ENCODE measurements around the gene THEM4. TPM values are rescaled to one million over a fixed set of nuclear protein-coding genes. Genes with fewer than 3 reads are reported as not detected.
"Not testable (repeated sequence)": the region's sequence is repeated elsewhere in the genome, so short reads cannot be mapped to it uniquely, and the experiment has no call there.

The THEM4 gene
- total RNA-seq, 2 experiments from 2014 or later = 20.1 to 22.0 TPM

GRCh38 chr1:151923422-151923821 lies 14.1 kb upstream of the THEM4 start:
- Mint-ChIP-seq H3K4me1 (ENCODE audit: low read depth) (peaks cover 12% of the 10 kb centered on the region), H3K27ac (no peak overlapping the region), H3K36me3 (ENCODE audit: low read depth) (no peaks in the 10 kb centered on the region), H3K27me3 (ENCODE audit: low read depth) (no peaks in the 10 kb centered on the region), H3K9me3 (no peaks in the 10 kb centered on the region), H3K4me3 (no peak overlapping the region)
- CTCF ChIA-PET = interaction anchor here (0.7 to 2.0 kb wide), 3 partner anchors 10 to 33 kb away, joined by 3 to 5 read pairs (median 5); no protein-coding TSS in a partner anchor
- intact Hi-C loops (cut with micrococcal nuclease) = no loop called here
- no peak for DNase-seq

GRCh38 chr1:151920149-151920548 lies 10.8 kb upstream of the THEM4 start:
- Mint-ChIP-seq H3K36me3 (ENCODE audit: low read depth) (no peaks in the 10 kb centered on the region), H3K4me1 (ENCODE audit: low read depth) (peaks cover 5% of the 10 kb centered on the region), H3K9me3 (no peaks in the 10 kb centered on the region), H3K27me3 (ENCODE audit: low read depth) (no peaks in the 10 kb centered on the region), H3K27ac (peak overlapping the region; percentile 68), H3K4me3 (no peak overlapping the region)
- intact Hi-C loops (cut with micrococcal nuclease) = no loop called here
- CTCF ChIA-PET = interaction anchor here (0.7 to 2.5 kb wide), 7 partner anchors 10 to 83 kb away, joined by 3 to 9 read pairs (median 3); no protein-coding TSS in a partner anchor
- no peak for DNase-seq

GRCh38 chr1:151918819-151919610 lies 9.7 kb upstream of the THEM4 start:
- Mint-ChIP-seq H3K4me1 (ENCODE audit: low read depth) (peaks cover 2% of the 10 kb centered on the region), H3K27ac (no peak overlapping the region), H3K9me3 (no peaks in the 10 kb centered on the region), H3K4me3 (no peak overlapping the region), H3K27me3 (ENCODE audit: low read depth) (no peaks in the 10 kb centered on the region), H3K36me3 (ENCODE audit: low read depth) (no peaks in the 10 kb centered on the region)
- intact Hi-C loops (cut with micrococcal nuclease) = no loop called here
- CTCF ChIA-PET = interaction anchor here (1.2 kb wide), 1 partner anchor 35 kb away, joined by 3 read pairs; no protein-coding TSS in a partner anchor
- no peak for DNase-seq

- H3K4me3 Mint-ChIP-seq = no peak overlapping the region
- H3K36me3 Mint-ChIP-seq (ENCODE audit: low read depth) = no peaks in the 10 kb centered on the region
- DNase-seq = no peak
- no peaks in the 10 kb centered on the region for H3K27me3 Mint-ChIP-seq (ENCODE audit: low read depth)
- H3K9me3 Mint-ChIP-seq = no peaks in the 10 kb centered on the region
- no peak overlapping the region for H3K27ac Mint-ChIP-seq
- intact Hi-C loops (cut with micrococcal nuclease) = no loop called here
- peaks cover 2% of the 10 kb centered on the region for H3K4me1 Mint-ChIP-seq (ENCODE audit: low read depth)
- CTCF ChIA-PET = interaction anchor here (0.6 to 1.1 kb wide), 2 partner anchors 9 to 10 kb away, joined by 3 read pairs; partner anchors contain the start of gene THEM4
Observed at GRCh38 chr1:151918156-151918555, 8.8 kb upstream of the THEM4 start.

GRCh38 chr1:151916726-151917370 lies 7.5 kb upstream of the THEM4 start:
- H3K9me3 Mint-ChIP-seq = no peaks in the 10 kb centered on the region
- no peaks in the 10 kb centered on the region for H3K36me3 Mint-ChIP-seq (ENCODE audit: low read depth)
- intact Hi-C loops (cut with micrococcal nuclease) = no loop called here
- H3K4me3 Mint-ChIP-seq = no peak overlapping the region
- CTCF ChIA-PET = no interaction called here
- peaks cover 2% of the 10 kb centered on the region for H3K4me1 Mint-ChIP-seq (ENCODE audit: low read depth)
- no peak overlapping the region for H3K27ac Mint-ChIP-seq
- no peaks in the 10 kb centered on the region for H3K27me3 Mint-ChIP-seq (ENCODE audit: low read depth)
- DNase-seq = no peak

- no peaks in the 10 kb centered on the region for H3K27me3 Mint-ChIP-seq (ENCODE audit: low read depth)
- intact Hi-C loops (cut with micrococcal nuclease) = no loop called here
- H3K9me3 Mint-ChIP-seq = no peaks in the 10 kb centered on the region
- DNase-seq = no peak
- H3K4me1 Mint-ChIP-seq (ENCODE audit: low read depth) = peaks cover 2% of the 10 kb centered on the region
- no peak overlapping the region for H3K27ac Mint-ChIP-seq
- no peak overlapping the region for H3K4me3 Mint-ChIP-seq
- H3K36me3 Mint-ChIP-seq (ENCODE audit: low read depth) = no peaks in the 10 kb centered on the region
- CTCF ChIA-PET = interaction anchor here (1.0 kb wide), 1 partner anchor 86 kb away, joined by 4 read pairs; no protein-coding TSS in a partner anchor
Observed at GRCh38 chr1:151915061-151915686, 5.9 kb upstream of the THEM4 start.

GRCh38 chr1:151914076-151914475 lies 4.8 kb upstream of the THEM4 start:
- Mint-ChIP-seq H3K9me3 (no peaks in the 10 kb centered on the region), H3K4me3 (no peak overlapping the region), H3K36me3 (ENCODE audit: low read depth) (no peaks in the 10 kb centered on the region), H3K27me3 (ENCODE audit: low read depth) (no peaks in the 10 kb centered on the region), H3K4me1 (ENCODE audit: low read depth) (peaks cover 4% of the 10 kb centered on the region), H3K27ac (no peak overlapping the region)
- intact Hi-C loops (cut with micrococcal nuclease) = no loop called here
- CTCF ChIA-PET = no interaction called here
- DNase-seq = no peak

GRCh38 chr1:151912973-151913372 lies 3.7 kb upstream of the THEM4 start:
- intact Hi-C loops (cut with micrococcal nuclease) = no loop called here
- peaks cover 8% of the 10 kb centered on the region for H3K4me1 Mint-ChIP-seq (ENCODE audit: low read depth)
- H3K4me3 Mint-ChIP-seq = no peak overlapping the region
- H3K36me3 Mint-ChIP-seq (ENCODE audit: low read depth) = peaks cover 6% of the 10 kb centered on the region
- H3K9me3 Mint-ChIP-seq = peaks cover 4% of the 10 kb centered on the region
- CTCF ChIA-PET = no interaction called here
- no peaks in the 10 kb centered on the region for H3K27me3 Mint-ChIP-seq (ENCODE audit: low read depth)
- H3K27ac Mint-ChIP-seq = no peak overlapping the region
- no peak for DNase-seq

- no peak for DNase-seq
- intact Hi-C loops (cut with micrococcal nuclease) = loop anchor here (2.0 to 5.0 kb wide), 2 partner anchors 117 to 626 kb away; partner anchors contain the start of genes TDRKH and ZNF687
- Mint-ChIP-seq H3K27me3 (ENCODE audit: low read depth) (no peaks in the 10 kb centered on the region), H3K9me3 (peaks cover 21% of the 10 kb centered on the region), H3K4me3 (peak overlapping the region; percentile 75), H3K36me3 (ENCODE audit: low read depth) (peaks cover 39% of the 10 kb centered on the region), H3K27ac (peak overlapping the region; percentile 75), H3K4me1 (ENCODE audit: low read depth) (peaks cover 46% of the 10 kb centered on the region)
- CTCF ChIA-PET = interaction anchor here (0.6 to 1.2 kb wide), 3 partner anchors 14 to 552 kb away, joined by 3 to 6 read pairs (median 4); no protein-coding TSS in a partner anchor
Observed at GRCh38 chr1:151908228-151908691, 1.1 kb downstream of the THEM4 start.

GRCh38 chr1:151907363-151908139 lies 1.8 kb downstream of the THEM4 start:
- no peaks in the 10 kb centered on the region for H3K27me3 Mint-ChIP-seq (ENCODE audit: low read depth)
- H3K4me3 Mint-ChIP-seq = peak overlapping the region; percentile 75
- CTCF ChIA-PET = interaction anchor here (0.9 to 1.4 kb wide), 4 partner anchors 9 to 175 kb away, joined by 3 to 6 read pairs (median 4); no protein-coding TSS in a partner anchor
- H3K9me3 Mint-ChIP-seq = peaks cover 25% of the 10 kb centered on the region
- H3K27ac Mint-ChIP-seq = peak overlapping the region; percentile 75
- intact Hi-C loops (cut with micrococcal nuclease) = loop anchor here (2.0 to 5.0 kb wide), 2 partner anchors 117 to 625 kb away; partner anchors contain the start of genes TDRKH and ZNF687
- H3K4me1 Mint-ChIP-seq (ENCODE audit: low read depth) = peaks cover 46% of the 10 kb centered on the region
- DNase-seq = peak; percentile 61
- H3K36me3 Mint-ChIP-seq (ENCODE audit: low read depth) = peaks cover 41% of the 10 kb centered on the region

- peaks cover 52% of the 10 kb centered on the region for H3K4me1 Mint-ChIP-seq (ENCODE audit: low read depth)
- peak overlapping the region; percentile 7 for H3K4me3 Mint-ChIP-seq
- intact Hi-C loops (cut with micrococcal nuclease) = loop anchor here (5.0 kb wide), 1 partner anchor 624 kb away; the partner anchor contains the start of gene ZNF687
- H3K27ac Mint-ChIP-seq = peak overlapping the region; percentile 75
- not testable (repeated sequence) for DNase-seq; H3K27me3 Mint-ChIP-seq (ENCODE audit: low read depth)
- H3K36me3 Mint-ChIP-seq (ENCODE audit: low read depth) = peaks cover 52% of the 10 kb centered on the region
- CTCF ChIA-PET = interaction anchor here (0.6 to 1.4 kb wide), 2 partner anchors 8 to 45 kb away, joined by 5 to 6 read pairs; no protein-coding TSS in a partner anchor
- H3K9me3 Mint-ChIP-seq = peaks cover 36% of the 10 kb centered on the region
Observed at GRCh38 chr1:151906324-151906645, 3.0 kb downstream of the THEM4 start.
